H1 (cell line): Measurements from ENCODE around the gene IL10. TPM values are rescaled to one million over a fixed set of nuclear protein-coding genes. Genes with fewer than 3 reads are reported as not detected.

ENCODE experiments used
- CTCF ChIA-PET: fragments of 300-600 bp; sonication (Branson Sonifier 250); formaldehyde crosslinking; loops from one replicate; lab custom pipeline; 2021; ENCODE audit not compliant: partially characterized antibody; lab: Charles Lee
- POLR2A ChIA-PET: fragments of 300-600 bp; sonication (Branson Sonifier 250); formaldehyde crosslinking; loops from one replicate; lab custom pipeline; 2021; ENCODE audit warnings: inconsistent platforms; ENCODE audit not compliant: partially characterized antibody; lab: Charles Lee
- DNase-seq, 2 experiments: peaks; one replicate each; pipeline versions ENCODE4 v3.0.0 to v3.0.0-alpha.2; 2010 to 2022; ENCODE audit warnings: low spot score in 2 of 2, low read depth in 1 of 2, mixed read lengths in 1 of 2
- FAIRE-seq: peaks from 2 replicates; lab custom pipeline; 2011; peaks lifted over from hg19 to GRCh38; lab: Jason Lieb, UNC
- H2AFZ ChIP-seq: 2 replicates; pipeline ENCODE4 v1.8.1; 2012; ENCODE audit warnings: low read length, inconsistent platforms
- H2AK5ac ChIP-seq: 2 replicates; pipeline ENCODE4 v1.6.1; 2013; ENCODE audit warnings: low read depth, low read length
- H2BK120ac ChIP-seq: replicated peaks from 2 replicates; pipeline ENCODE3; 2013; ENCODE audit warnings: low read depth, low read length, inconsistent platforms
- H2BK12ac ChIP-seq: 2 replicates; pipeline ENCODE4 v1.6.1; 2013; ENCODE audit warnings: low read depth, low read length
- H2BK15ac ChIP-seq: 2 replicates; pipeline ENCODE4 v1.6.1; 2013; ENCODE audit warnings: low read length
- H2BK20ac ChIP-seq: 2 replicates; pipeline ENCODE4 v1.6.1; 2013; ENCODE audit warnings: low read length
- H2BK5ac ChIP-seq: 2 replicates; pipeline ENCODE4 v1.6.1; 2013; ENCODE audit warnings: low read depth, low read length
- H3K14ac ChIP-seq: 2 replicates; pipeline ENCODE4 v1.6.1; 2013; ENCODE audit warnings: inconsistent platforms; ENCODE audit not compliant: insufficient read length
- H3K18ac ChIP-seq: 2 replicates; pipeline ENCODE4 v1.6.1; 2013; ENCODE audit warnings: low read length; ENCODE audit errors: extremely low read depth
- H3K23ac ChIP-seq: 2 replicates; pipeline ENCODE4 v1.6.1; 2013; ENCODE audit warnings: inconsistent platforms; ENCODE audit not compliant: insufficient read length
- H3K23me2 ChIP-seq: 2 replicates; pipeline ENCODE4 v1.6.1; 2013; ENCODE audit warnings: low read depth, low read length
- H3K27ac ChIP-seq: 2 replicates; pipeline ENCODE4 v1.6.1; 2011; ENCODE audit warnings: low read depth, low read length, inconsistent platforms
- H3K27me3 ChIP-seq, 4 experiments: replicated peaks in 1 of 4; 1 replicate in 1 of 4; 2 replicates in 3 of 4; pipeline versions ENCODE4 v1.6.1 to v1.8.1; 2011 to 2013; ENCODE audit warnings: low read length in 3 of 4, mild to moderate bottlenecking in 3 of 4, inconsistent platforms in 2 of 4, mixed read lengths in 2 of 4, moderate library complexity in 1 of 4; ENCODE audit not compliant: control insufficient read depth in 3 of 4, insufficient read depth in 3 of 4; ENCODE audit errors: extremely low read depth in 1 of 4
- H3K36me3 ChIP-seq, 4 experiments: 2 replicates each; pipeline versions ENCODE4 v1.6.1 to v1.8.1; 2011 to 2013; ENCODE audit warnings: mild to moderate bottlenecking in 4 of 4, low read length in 3 of 4, moderate library complexity in 2 of 4, control low read depth in 1 of 4, inconsistent platforms in 1 of 4; ENCODE audit not compliant: insufficient read depth in 4 of 4, control insufficient read depth in 2 of 4
- H3K4ac ChIP-seq: replicated peaks from 2 replicates; pipeline ENCODE3; 2013; ENCODE audit warnings: low read length, low read depth, mixed read lengths, inconsistent platforms; ENCODE audit not compliant: insufficient read length
- H3K4me1 ChIP-seq, 4 experiments: replicated peaks in 1 of 4; 1 replicate in 1 of 4; 2 replicates in 3 of 4; pipeline versions ENCODE4 v1.6.1 to v1.8.1; 2011 to 2013; ENCODE audit warnings: low read length in 3 of 4, inconsistent platforms in 2 of 4, mixed read lengths in 1 of 4; ENCODE audit not compliant: insufficient read depth in 4 of 4, control insufficient read depth in 3 of 4
- H3K4me2 ChIP-seq, 2 experiments: 2 replicates each; pipeline versions ENCODE4 v1.6.1 to v1.8.1; 2011 to 2013; ENCODE audit warnings: low read depth in 2 of 2, low read length in 2 of 2, control low read depth in 1 of 2, inconsistent platforms in 1 of 2, mild to moderate bottlenecking in 1 of 2; ENCODE audit not compliant: insufficient read depth in 1 of 2
- H3K4me3 ChIP-seq, 4 experiments: fragments of 200-600, 300-600 bp in 1 of 4; sonication (generic), shearing (Covaris generic), sonication (Bioruptor Twin) in 1 of 4; 2 replicates each; pipeline versions ENCODE4 v1.5.1 to v1.8.1; 2011 to 2016; ENCODE audit warnings: low read length in 4 of 4, low read depth in 3 of 4, control low read depth in 2 of 4, inconsistent platforms in 2 of 4, mild to moderate bottlenecking in 2 of 4, mixed read lengths in 1 of 4, moderate library complexity in 1 of 4; ENCODE audit not compliant: insufficient read depth in 2 of 4; ENCODE audit errors: extremely low read depth in 1 of 4
- H3K56ac ChIP-seq: replicated peaks from 2 replicates; pipeline ENCODE3; 2013; ENCODE audit warnings: low read depth, mild to moderate bottlenecking, mixed read lengths, low read length, inconsistent platforms; ENCODE audit not compliant: insufficient read length
- H3K79me1 ChIP-seq: 2 replicates; pipeline ENCODE4 v1.6.1; 2013; ENCODE audit warnings: low read depth, low read length, control low read depth
- H3K79me2 ChIP-seq, 2 experiments: 2 replicates each; pipeline versions ENCODE4 v1.6.1 to v1.8.1; 2012 to 2013; ENCODE audit warnings: low read length in 2 of 2, mild to moderate bottlenecking in 2 of 2, inconsistent platforms in 1 of 2; ENCODE audit not compliant: insufficient read depth in 2 of 2, control insufficient read depth in 1 of 2
- H3K9ac ChIP-seq, 4 experiments: replicated peaks in 1 of 4; 1 replicate in 1 of 4; 2 replicates in 3 of 4; pipeline versions ENCODE4 v1.6.1 to v1.8.1; 2011 to 2013; ENCODE audit warnings: low read depth in 3 of 4, low read length in 3 of 4, control low read depth in 2 of 4, mild to moderate bottlenecking in 2 of 4, moderate library complexity in 2 of 4, inconsistent platforms in 1 of 4; ENCODE audit errors: extremely low read depth in 1 of 4
- H3K9me3 ChIP-seq, 2 experiments: 2 replicates each; pipeline versions ENCODE4 v1.6.1 to v1.8.1; 2012 to 2013; ENCODE audit warnings: mild to moderate bottlenecking in 2 of 2, moderate library complexity in 2 of 2, control low read depth in 1 of 2, inconsistent platforms in 1 of 2, low read depth in 1 of 2, low read length in 1 of 2, mixed read lengths in 1 of 2; ENCODE audit not compliant: insufficient read depth in 2 of 2
- H4K20me1 ChIP-seq, 2 experiments: replicated peaks in 1 of 2; 2 replicates each; pipeline versions ENCODE3 to v1.8.1; 2011 to 2013; ENCODE audit warnings: inconsistent platforms in 2 of 2, low read length in 2 of 2, mild to moderate bottlenecking in 1 of 2; ENCODE audit not compliant: insufficient read depth in 2 of 2, control insufficient read depth in 1 of 2
- H4K5ac ChIP-seq: 2 replicates; pipeline ENCODE4 v1.6.1; 2013; ENCODE audit warnings: low read length, low read depth, mixed read lengths, inconsistent platforms; ENCODE audit not compliant: insufficient read length
- H4K8ac ChIP-seq: 2 replicates; pipeline ENCODE4 v1.8.0; 2013; ENCODE audit warnings: mild to moderate bottlenecking, moderate library complexity, low read length, inconsistent platforms; ENCODE audit not compliant: insufficient read depth; ENCODE audit errors: extremely low read depth
- H4K91ac ChIP-seq: replicated peaks from 2 replicates; pipeline ENCODE3; 2013; ENCODE audit warnings: low read length, mixed read lengths, inconsistent platforms; ENCODE audit not compliant: insufficient read length
- KDM1A ChIP-seq: fragments of 200-600, 300-600 bp; sonication (generic); IDR thresholded peaks from 2 replicates; pipeline ENCODE4 v1.7.1; 2016; ENCODE audit warnings: mild to moderate bottlenecking, low read length, borderline replicate concordance
- KDM4A ChIP-seq: IDR thresholded peaks from one replicate; pipeline ENCODE4 v1.7.1; 2012; ENCODE audit warnings: low read depth, mild to moderate bottlenecking, moderate library complexity, low read length, inconsistent platforms; ENCODE audit not compliant: severe bottlenecking
- WGBS, 2 experiments: shearing (Covaris generic) in 1 of 2; methylation state at CpG; one replicate each; pipeline versions ENCODE4 v1.1.6 to v1.1.7; 2013 to 2015; ENCODE audit warnings: low lambda C conversion rate in 2 of 2, mixed read lengths in 2 of 2, inconsistent platforms in 1 of 2, low coverage in 1 of 2, missing lambda C conversion rate in 1 of 2; ENCODE audit not compliant: insufficient replicate concordance in 2 of 2, insufficient coverage in 1 of 2, insufficient read length in 1 of 2; ENCODE audit errors: extremely low coverage in 1 of 2, missing lambda C conversion rate in 1 of 2; 5-methylcytosine and 5-hydroxymethylcytosine counted together
- polyA plus RNA-seq, 7 experiments: library from polyadenylated mRNA; depleted of rRNA in 3 of 7; stranded (reverse) in 5 of 7; unstranded in 2 of 7; fragments of >200 nt in 5 of 7; fragments of 200-250 nt in 2 of 7; gene quantifications; 1 replicate in 5 of 7; 2 replicates in 1 of 7; 4 replicates in 1 of 7; pipeline versions ENCODE4 v1.2.1 to v1.2.3, GENCODE V29; 2011 to 2013; ENCODE audit warnings: missing spikeins in 2 of 7, mixed read lengths in 2 of 7
- total RNA-seq: library from RNA; stranded (reverse); fragmentation: NEBNext Ultra II Directional; extraction: Animal tissue kit (Norgen Biotek cat#: 25700); gene quantifications from 2 replicates; pipeline ENCODE4 v1.2.1, GENCODE V29; 2021

The IL10 gene
- total and polyA plus RNA-seq, 2 of the 8 experiments (the other 6 are each of a cell fraction or from before 2014, with no cell fraction given) = not detected

DNA sequence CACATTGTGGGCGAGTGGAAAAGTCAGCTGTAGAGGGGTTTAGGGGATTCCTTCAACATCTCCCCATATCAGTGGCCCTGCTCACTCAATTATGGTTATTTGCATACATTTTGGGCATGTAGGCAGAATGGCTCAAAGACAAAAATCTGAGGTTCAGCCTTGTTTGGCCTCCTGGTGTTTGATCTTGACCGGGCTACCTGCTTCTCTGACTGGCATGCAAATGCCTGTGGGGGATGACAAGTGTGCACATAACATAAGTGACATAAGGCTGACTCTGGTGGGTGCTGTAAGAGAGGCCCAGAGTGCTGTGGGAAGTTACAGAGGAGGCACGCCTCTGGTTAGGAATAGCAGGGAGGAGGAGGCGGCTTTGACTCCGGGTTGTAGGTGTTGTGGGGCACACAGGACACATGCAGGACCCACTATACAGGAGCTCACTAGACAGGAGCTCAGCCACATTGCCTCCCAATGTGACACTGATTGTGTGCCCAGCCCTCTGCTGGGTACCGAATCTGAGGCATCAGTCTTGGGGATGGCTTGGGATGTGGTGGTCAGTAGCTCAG, 31.1 kb downstream of the IL10 start:
- no peaks in the 10 kb centered on the region for H3K23me2 ChIP-seq
- no peak for DNase-seq
- H2BK5ac ChIP-seq = no peak overlapping the region
- POLR2A ChIA-PET = no interaction called here
- no peak overlapping the region for H2BK20ac ChIP-seq
- no peaks in the 10 kb centered on the region for H3K36me3 ChIP-seq
- H3K56ac ChIP-seq = no peak overlapping the region
- TF ChIP-seq KDM1A (no peak), KDM4A (no peak)
- H4K91ac ChIP-seq = no peak overlapping the region
- FAIRE-seq = no peak
- no peak overlapping the region for H4K8ac ChIP-seq
- no peak overlapping the region for H3K4me2 ChIP-seq
- no peak overlapping the region for H4K5ac ChIP-seq
- H2BK120ac ChIP-seq = no peak overlapping the region
- H3K27me3 ChIP-seq = no peaks in the 10 kb centered on the region
- no peak overlapping the region for H3K23ac ChIP-seq
- no peak overlapping the region for H3K27ac ChIP-seq
- H2BK15ac ChIP-seq = no peak overlapping the region
- H2AK5ac ChIP-seq = no peak overlapping the region
- no peaks in the 10 kb centered on the region for H3K79me1 ChIP-seq
- H2BK12ac ChIP-seq = no peak overlapping the region
- H3K9ac ChIP-seq = no peak overlapping the region
- peaks cover 0 to 3% (median 0%) of the 10 kb centered on the region in 4 experiments; a peak in 2 of 7 replicates for H3K4me1 ChIP-seq
- no peaks in the 10 kb centered on the region for H3K79me2 ChIP-seq
- H3K18ac ChIP-seq = no peak overlapping the region
- no peak overlapping the region for H2AFZ ChIP-seq
- WGBS, 2 experiments = 78% methylated on average over 6 of the region's 6 CpGs; no CpG with 5 or more reads in 1 of the 2 experiments
- no peak overlapping the region for H3K4me3 ChIP-seq
- H3K9me3 ChIP-seq = no peaks in the 10 kb centered on the region
- no peak overlapping the region for H3K14ac ChIP-seq
- peaks cover 0 to 2% of the 10 kb centered on the region in 2 experiments for H4K20me1 ChIP-seq
- H3K4ac ChIP-seq = no peak overlapping the region
- CTCF ChIA-PET = interaction anchor here (0.6 to 4.5 kb wide), 13 partner anchors 8 to 241 kb away, joined by 3 to 19 read pairs (median 4); partner anchors contain the start of gene IL19
